Thyroid gland (tissue), 4 donors: ENCODE measurements around the gene EXOC4. TPM values are rescaled to one million over a fixed set of nuclear protein-coding genes. Genes with fewer than 3 reads are reported as not detected.

Experiments used
- DNase-seq, 2 donors: peaks; one replicate each; pipeline ENCODE4 v3.0.0-alpha.2; 2019
- H3K27ac ChIP-seq, 3 donors: fragments of 200-600 bp; sonication (generic); 1 replicate in 2 of 3; 2 replicates in 1 of 3; pipeline ENCODE4 v1.5.1; 2016 to 2019; ENCODE audit warnings: mild to moderate bottlenecking in 1 of 3, moderate library complexity in 1 of 3
- H3K27me3 ChIP-seq: fragments of 200-600 bp; sonication (generic); one replicate; pipeline ENCODE4 v1.5.1; 2019
- H3K36me3 ChIP-seq, 2 donors: fragments of 200-600 bp; sonication (generic); one replicate each; pipeline ENCODE4 v1.5.1; 2016 to 2019
- H3K4me1 ChIP-seq, 2 donors: fragments of 200-600 bp; sonication (generic); one replicate each; pipeline ENCODE4 v1.5.1; 2017 to 2019
- H3K4me3 ChIP-seq, 3 donors: fragments of 200-600 bp; sonication (generic); replicated peaks in 1 of 3; 1 replicate in 2 of 3; 2 replicates in 1 of 3; pipeline ENCODE4 v1.5.1; 2016; ENCODE audit warnings: mild to moderate bottlenecking in 1 of 3
- H3K9me3 ChIP-seq: fragments of 200-600 bp; sonication (generic); one replicate; pipeline ENCODE4 v1.5.1; 2017
- CTCF ChIP-seq, 6 experiments: fragments of 200-600 bp in 3 of 6; fragments of 450-650 bp in 3 of 6; sonication (generic) in 3 of 6; IDR thresholded peaks; one replicate each; pipeline ENCODE4 v1.5.1; 2016 to 2019; ENCODE audit warnings: antibody characterized with exemption in 6 of 6, mild to moderate bottlenecking in 2 of 6, inconsistent platforms in 1 of 6, moderate library complexity in 1 of 6
- POLR2A ChIP-seq, 2 donors: fragments of 450-650 bp; IDR thresholded peaks; one replicate each; pipeline ENCODE4 v1.6.1; 2017; ENCODE audit warnings: antibody characterized with exemption in 2 of 2, mild to moderate bottlenecking in 2 of 2, moderate library complexity in 1 of 2
- WGBS, 2 donors: methylation state at CpG; one replicate each; pipeline ENCODE4 v1.1.5; 2017; 5-methylcytosine and 5-hydroxymethylcytosine counted together
- intact Hi-C: fragments of 100-400 bp; cut with DNase I; formaldehyde crosslinking; loops from one replicate; pipeline ENCODE4 v1.15.1; 2023
- microRNA-seq: library from miRNA; unstranded; fragments of <30 nt; microRNA quantifications from one replicate; pipeline ENCODE4, GENCODE V29; 2016
- small RNA-seq: library from RNA; depleted of rRNA; stranded (forward); fragments of <200 nt; gene quantifications from one replicate; pipeline ENCODE3, GENCODE V24; 2016
- total RNA-seq, 4 donors: library from RNA; depleted of rRNA; stranded (reverse); fragments of >200 nt; gene quantifications; one replicate each; pipeline ENCODE4 v1.2.3, GENCODE V29; 2016

The EXOC4 gene
- total RNA-seq, 4 donors from 2014 or later = 74.0 to 116 (median 107) TPM

DNA sequence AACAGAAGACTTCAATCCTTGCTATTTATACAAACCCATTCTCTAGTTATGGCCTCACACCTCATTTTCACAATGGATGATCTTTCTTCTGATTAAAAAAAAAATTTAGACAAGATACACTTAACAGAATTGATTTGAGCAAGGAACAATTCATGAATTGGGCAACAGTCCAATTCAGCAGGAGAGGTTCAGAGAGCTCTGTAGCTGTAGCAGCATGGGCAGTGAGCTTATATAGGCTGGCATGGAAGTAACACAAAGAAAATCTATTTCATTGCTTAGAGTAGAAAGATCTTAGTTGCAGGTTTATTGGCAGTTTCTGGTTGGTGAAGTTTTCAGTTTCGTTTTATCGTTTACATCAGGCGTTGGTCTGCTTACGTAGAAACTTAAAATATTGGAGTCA is 851.3 kb downstream of the EXOC4 start:
- Histone ChIP-seq H3K9me3 (no peaks in the 10 kb centered on the region), H3K27me3 (no peaks in the 10 kb centered on the region), H3K4me3 (no peak overlapping the region), H3K36me3 (no peaks in the 10 kb centered on the region), H3K27ac (no peak overlapping the region), H3K4me1 (no peaks in the 10 kb centered on the region)
- intact Hi-C loops = no loop called here
- no peak for TF ChIP-seq POLR2A (IDR thresholded peaks at IDR 0.05)
- TF ChIP-seq CTCF (IDR thresholded peaks at IDR 0.05) = no peak
- WGBS, 2 donors = 93 to 95% methylated on average over 4 of the region's 4 CpGs
- no peak for DNase-seq

- TF ChIP-seq POLR2A (IDR thresholded peaks at IDR 0.05) = no peak
- no peak for TF ChIP-seq CTCF (IDR thresholded peaks at IDR 0.05)
- DNase-seq = no peak
- no peak overlapping the region for H3K27ac ChIP-seq
- H3K36me3 ChIP-seq = no peaks in the 10 kb centered on the region
- no peaks in the 10 kb centered on the region for H3K4me1 ChIP-seq
- intact Hi-C loops = no loop called here
- no peak overlapping the region for H3K4me3 ChIP-seq
- no peaks in the 10 kb centered on the region for H3K9me3 ChIP-seq
- 86 to 91% methylated on average over 5 of the region's 5 CpGs for WGBS, 2 donors
- H3K27me3 ChIP-seq = no peaks in the 10 kb centered on the region
These were observed 853.0 kb downstream of the EXOC4 start for GRCh38 chr7:134105841-134106240.

GRCh38 chr7:134108802-134109201 is 855.9 kb downstream of the EXOC4 start:
- intact Hi-C loops = no loop called here
- TF ChIP-seq POLR2A (IDR thresholded peaks at IDR 0.05) = no peak
- no peak for TF ChIP-seq CTCF (IDR thresholded peaks at IDR 0.05)
- DNase-seq = no peak
- H3K4me1 ChIP-seq = no peaks in the 10 kb centered on the region
- no peaks in the 10 kb centered on the region for H3K27me3 ChIP-seq
- H3K27ac ChIP-seq = no peak overlapping the region
- H3K36me3 ChIP-seq = no peaks in the 10 kb centered on the region
- no peak overlapping the region for H3K4me3 ChIP-seq
- 92 to 94% methylated on average over 2 of the region's 2 CpGs for WGBS, 2 donors
- no peaks in the 10 kb centered on the region for H3K9me3 ChIP-seq

- Histone ChIP-seq H3K4me3 (no peak overlapping the region), H3K4me1 (peaks cover 0 to 5% of the 10 kb centered on the region in 2 donors), H3K9me3 (no peaks in the 10 kb centered on the region), H3K27ac (no peak overlapping the region), H3K36me3 (no peaks in the 10 kb centered on the region), H3K27me3 (no peaks in the 10 kb centered on the region)
- no peak for TF ChIP-seq CTCF (IDR thresholded peaks at IDR 0.05)
- no peak for TF ChIP-seq POLR2A (IDR thresholded peaks at IDR 0.05)
- DNase-seq = no peak
- intact Hi-C loops = no loop called here
These were observed 860.8 kb downstream of the EXOC4 start for GRCh38 chr7:134113655-134114054.

GRCh38 chr7:134114992-134115391 is 862.1 kb downstream of the EXOC4 start:
- H3K9me3 ChIP-seq = no peaks in the 10 kb centered on the region
- WGBS, 2 donors = 76 to 82% methylated on average over 4 of the region's 4 CpGs
- TF ChIP-seq POLR2A (IDR thresholded peaks at IDR 0.05) (no peak), CTCF (IDR thresholded peaks at IDR 0.05) (no peak)
- peaks cover 0 to 5% of the 10 kb centered on the region in 2 donors for H3K4me1 ChIP-seq
- H3K4me3 ChIP-seq = no peak overlapping the region
- no peaks in the 10 kb centered on the region for H3K36me3 ChIP-seq
- H3K27me3 ChIP-seq = no peaks in the 10 kb centered on the region
- intact Hi-C loops = no loop called here
- no peak overlapping the region for H3K27ac ChIP-seq
- no peak for DNase-seq

Small RNA genes lying within 50 kb of the gene (microRNA-seq; reads per million reads assigned to microRNA genes)
- gene MIR6133 = not detected

Small RNA genes lying within 50 kb of the gene (small RNA-seq; reads per million reads assigned to genes)
- not detected for gene MIR6133

Other genes starting within 250 kb of the EXOC4 start
- 10 to 100 TPM; 66.0 to 79.1 (median 70.0) TPM for gene CHCHD3, start 171.0 kb upstream of the EXOC4 start, total RNA-seq